Amniotic epithelial cell (primary cell): ENCODE measurements around the gene DUSP22.
A peak's percentile ranks its signal among the peaks of the same experiment; 100 is the strongest.

Experiments used
- DNase-seq: peaks from one replicate; pipeline ENCODE4 v3.0.0-alpha.2; 2010; ENCODE audit warnings: low read depth

DUSP22 gene

GRCh38 chr6:297571-298232 is 5.4 kb downstream of the DUSP22 start:
- DNase-seq = no peak

- DNase-seq = peak; percentile 8
Measured at GRCh38 chr6:298233-299103, 6.2 kb downstream of the DUSP22 start.

- peak; percentile 29 for DNase-seq
Measured at GRCh38 chr6:299104-299980, 7.1 kb downstream of the DUSP22 start.

GRCh38 chr6:300026-300425 is 7.7 kb downstream of the DUSP22 start:
- DNase-seq = no peak

GRCh38 chr6:300494-301198 is 8.4 kb downstream of the DUSP22 start:
- DNase-seq = no peak

GRCh38 chr6:301526-301925 is 9.2 kb downstream of the DUSP22 start:
- no peak for DNase-seq

- no peak for DNase-seq
Measured at GRCh38 chr6:301929-302705, 9.8 kb downstream of the DUSP22 start.

- DNase-seq = no peak
Measured at GRCh38 chr6:302760-303159, 10.5 kb downstream of the DUSP22 start.

- DNase-seq = no peak
Measured at GRCh38 chr6:303263-303662, 11.0 kb downstream of the DUSP22 start.

GRCh38 chr6:303948-304558 is 11.8 kb downstream of the DUSP22 start:
- no peak for DNase-seq

GRCh38 chr6:304833-305370 is 12.6 kb downstream of the DUSP22 start:
- DNase-seq = no peak

GRCh38 chr6:305371-306206 is 13.3 kb downstream of the DUSP22 start:
- DNase-seq = no peak

- no peak for DNase-seq
Measured at GRCh38 chr6:306641-307061, 14.4 kb downstream of the DUSP22 start.

GRCh38 chr6:307065-307814 is 15.0 kb downstream of the DUSP22 start:
- DNase-seq = no peak

- DNase-seq = no peak
Measured at GRCh38 chr6:307874-308273, 15.6 kb downstream of the DUSP22 start.

- no peak for DNase-seq
Measured at GRCh38 chr6:308307-308706, 16.0 kb downstream of the DUSP22 start.

GRCh38 chr6:308768-309167 is 16.5 kb downstream of the DUSP22 start:
- no peak for DNase-seq

GRCh38 chr6:309947-310346 is 17.7 kb downstream of the DUSP22 start:
- no peak for DNase-seq

GRCh38 chr6:310671-311070 is 18.4 kb downstream of the DUSP22 start:
- DNase-seq = no peak
